WTC11 (cell line): Measurements from ENCODE around the gene RBFOX2. TPM values are rescaled to one million over a fixed set of nuclear protein-coding genes. Genes with fewer than 3 reads are reported as not detected.

ENCODE experiments used
- ATAC-seq: fragments of 200-7000 bp; cut with Tn5 transposase; 2 replicates; pipeline ENCODE4 v1.10.0; 2021; ENCODE audit warnings: mild to moderate bottlenecking, moderate library complexity
- CTCF ChIA-PET: fragments of 300-600 bp; sonication (Branson Sonifier 250); formaldehyde crosslinking; loops from one replicate; lab custom pipeline; 2021; ENCODE audit warnings: antibody characterized with exemption; lab: Charles Lee
- POLR2A ChIA-PET: fragments of 350-600 bp; sonication (Branson Sonifier 250); formaldehyde crosslinking; loops from one replicate; lab custom pipeline; 2021; ENCODE audit warnings: antibody characterized with exemption; lab: Charles Lee
- DNase-seq: peaks from one replicate; pipeline ENCODE4 v3.0.0; 2021; ENCODE audit warnings: low spot score
- H3K27ac Mint-ChIP-seq: 2 replicates; pipeline ENCODE4 v1.8.0; 2021; ENCODE audit warnings: mixed read lengths
- H3K27me3 Mint-ChIP-seq: 2 replicates; pipeline ENCODE4 v1.8.0; 2021; ENCODE audit warnings: low read depth, mild to moderate bottlenecking, moderate library complexity, mixed read lengths
- H3K36me3 Mint-ChIP-seq: 2 replicates; pipeline ENCODE4 v1.8.0; 2021; ENCODE audit warnings: mixed read lengths
- H3K4me1 Mint-ChIP-seq: 2 replicates; pipeline ENCODE4 v1.8.0; 2022; ENCODE audit warnings: mixed read lengths
- H3K4me3 Mint-ChIP-seq: 2 replicates; pipeline ENCODE4 v1.8.0; 2021; ENCODE audit warnings: mild to moderate bottlenecking, moderate library complexity, mixed read lengths
- H3K9me3 Mint-ChIP-seq: 2 replicates; pipeline ENCODE4 v1.8.0; 2021; ENCODE audit warnings: mixed read lengths
- AR ChIP-seq: fragments of 250-450 bp; sonication (Bioruptor Pico); IDR thresholded peaks from 2 replicates; pipeline ENCODE4 v1.9.0; 2021; ENCODE audit warnings: mild to moderate bottlenecking
- ATF3 ChIP-seq: sonication (generic); formaldehyde crosslinking; conservative IDR thresholded peaks from 2 replicates; pipeline ENCODE4 v1.8.1; 2022; ENCODE audit warnings: mild to moderate bottlenecking, missing genetic modification reagents
- CTCF ChIP-seq: fragments of 200-600 bp; IDR thresholded peaks from 2 replicates; pipeline ENCODE4 v1.8.0; 2022; ENCODE audit warnings: antibody characterized with exemption
- FOXP1 ChIP-seq: sonication (generic); formaldehyde crosslinking; IDR thresholded peaks from 2 replicates; pipeline ENCODE4 v1.8.0; 2022; ENCODE audit warnings: missing genetic modification reagents, mild to moderate bottlenecking, moderate library complexity, borderline replicate concordance
- IRF2 ChIP-seq: sonication (generic); formaldehyde crosslinking; IDR thresholded peaks from 2 replicates; pipeline ENCODE4 v1.8.0; 2022; ENCODE audit warnings: low read depth, missing genetic modification reagents, borderline replicate concordance
- MYBL2 ChIP-seq: sonication (generic); formaldehyde crosslinking; IDR thresholded peaks from 2 replicates; pipeline ENCODE4 v1.8.1; 2023; ENCODE audit warnings: mild to moderate bottlenecking, moderate library complexity, missing genetic modification reagents
- NFE2L1 ChIP-seq: sonication (generic); formaldehyde crosslinking; IDR thresholded peaks from 2 replicates; pipeline ENCODE4 v1.8.1; 2023; ENCODE audit warnings: missing genetic modification reagents
- NR3C1 ChIP-seq: sonication (generic); formaldehyde crosslinking; conservative IDR thresholded peaks from 2 replicates; pipeline ENCODE4 v1.8.1; 2023; ENCODE audit warnings: low read depth, mild to moderate bottlenecking, missing genetic modification reagents
- OVOL2 ChIP-seq: fragments of 250-450 bp; sonication (Bioruptor Pico); IDR thresholded peaks from 2 replicates; pipeline ENCODE4 v1.9.0; 2021; ENCODE audit warnings: mild to moderate bottlenecking, borderline replicate concordance
- PREB ChIP-seq: sonication (generic); formaldehyde crosslinking; IDR thresholded peaks from 2 replicates; pipeline ENCODE4 v1.8.1; 2022; ENCODE audit warnings: mild to moderate bottlenecking, missing genetic modification reagents, moderate library complexity, borderline replicate concordance
- TEAD1 ChIP-seq: sonication (generic); formaldehyde crosslinking; IDR thresholded peaks from 2 replicates; pipeline ENCODE4 v1.8.0; 2022; ENCODE audit warnings: mild to moderate bottlenecking, missing genetic modification reagents
- TEAD4 ChIP-seq: sonication (generic); formaldehyde crosslinking; IDR thresholded peaks from 2 replicates; pipeline ENCODE4 v1.8.0; 2022; ENCODE audit warnings: mild to moderate bottlenecking, missing genetic modification reagents
- ZNF121 ChIP-seq: sonication (generic); formaldehyde crosslinking; IDR thresholded peaks from 2 replicates; pipeline ENCODE4 v1.8.0; 2023; ENCODE audit warnings: missing genetic modification reagents
- ZNF396 ChIP-seq: fragments of 250-450 bp; sonication (Bioruptor Pico); IDR thresholded peaks from 2 replicates; pipeline ENCODE4 v1.8.0; 2021; ENCODE audit warnings: mild to moderate bottlenecking, moderate library complexity, borderline replicate concordance
- ZNF671 ChIP-seq: fragments of 250-450 bp; sonication (Bioruptor Pico); IDR thresholded peaks from 2 replicates; pipeline ENCODE4 v1.8.0; 2021; ENCODE audit warnings: mild to moderate bottlenecking
- total RNA-seq: library from RNA; stranded (reverse); gene quantifications from 3 replicates; pipeline ENCODE4 v1.2.3, GENCODE V29; 2021
- TF ChIP-seq, protein P1 (sequence below): sonication (generic); formaldehyde crosslinking; IDR thresholded peaks from 2 replicates; pipeline ENCODE4 v1.8.0; 2022; ENCODE audit warnings: mild to moderate bottlenecking, missing genetic modification reagents
- TF ChIP-seq, protein P2 (sequence below): fragments of 250-450 bp; sonication (Bioruptor Pico); IDR thresholded peaks from 2 replicates; pipeline ENCODE4 v1.8.0; 2021; ENCODE audit warnings: mild to moderate bottlenecking

The RBFOX2 gene
- total RNA-seq, 1 experiment from 2014 or later: 107 TPM

DNA sequence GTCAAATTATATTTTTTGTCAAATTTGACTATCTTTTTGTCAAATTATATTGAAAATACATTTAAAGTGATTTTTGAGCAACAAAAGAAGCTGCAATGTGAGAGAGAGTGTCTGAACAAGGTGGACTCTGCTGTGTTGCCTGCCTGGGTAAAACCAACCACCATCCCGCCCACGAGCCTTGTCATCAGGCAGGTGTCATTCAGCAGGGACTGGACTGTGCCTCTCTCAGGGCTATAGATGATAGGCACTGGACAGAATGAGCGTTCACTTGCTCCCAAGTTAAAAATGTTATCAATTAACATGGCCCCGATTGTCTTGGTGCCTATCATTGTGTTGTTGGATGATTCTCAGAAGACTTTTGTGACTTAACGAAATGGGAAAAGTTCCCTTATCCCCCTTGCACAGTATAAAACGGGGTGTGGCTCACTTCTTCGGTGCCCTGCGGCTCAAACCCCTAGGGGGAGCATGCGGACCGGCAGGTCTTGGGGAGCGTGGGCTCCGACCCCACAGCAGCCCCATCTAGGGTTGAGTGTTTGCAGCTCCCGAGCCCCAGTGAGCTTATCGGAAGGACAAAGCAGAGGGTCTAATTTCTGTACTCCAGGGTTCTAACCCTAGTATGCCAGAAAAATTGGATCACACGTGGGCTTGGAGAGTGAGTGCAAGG is 309.3 kb downstream of the RBFOX2 start (continued):
- no peak for TF ChIP-seq CTCF
- TF ChIP-seq, protein P1, sequence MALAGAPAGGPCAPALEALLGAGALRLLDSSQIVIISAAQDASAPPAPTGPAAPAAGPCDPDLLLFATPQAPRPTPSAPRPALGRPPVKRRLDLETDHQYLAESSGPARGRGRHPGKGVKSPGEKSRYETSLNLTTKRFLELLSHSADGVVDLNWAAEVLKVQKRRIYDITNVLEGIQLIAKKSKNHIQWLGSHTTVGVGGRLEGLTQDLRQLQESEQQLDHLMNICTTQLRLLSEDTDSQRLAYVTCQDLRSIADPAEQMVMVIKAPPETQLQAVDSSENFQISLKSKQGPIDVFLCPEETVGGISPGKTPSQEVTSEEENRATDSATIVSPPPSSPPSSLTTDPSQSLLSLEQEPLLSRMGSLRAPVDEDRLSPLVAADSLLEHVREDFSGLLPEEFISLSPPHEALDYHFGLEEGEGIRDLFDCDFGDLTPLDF (CRISPR knock-in tag): no peak

- TF ChIP-seq, protein P2, sequence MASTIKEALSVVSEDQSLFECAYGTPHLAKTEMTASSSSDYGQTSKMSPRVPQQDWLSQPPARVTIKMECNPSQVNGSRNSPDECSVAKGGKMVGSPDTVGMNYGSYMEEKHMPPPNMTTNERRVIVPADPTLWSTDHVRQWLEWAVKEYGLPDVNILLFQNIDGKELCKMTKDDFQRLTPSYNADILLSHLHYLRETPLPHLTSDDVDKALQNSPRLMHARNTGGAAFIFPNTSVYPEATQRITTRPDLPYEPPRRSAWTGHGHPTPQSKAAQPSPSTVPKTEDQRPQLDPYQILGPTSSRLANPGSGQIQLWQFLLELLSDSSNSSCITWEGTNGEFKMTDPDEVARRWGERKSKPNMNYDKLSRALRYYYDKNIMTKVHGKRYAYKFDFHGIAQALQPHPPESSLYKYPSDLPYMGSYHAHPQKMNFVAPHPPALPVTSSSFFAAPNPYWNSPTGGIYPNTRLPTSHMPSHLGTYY: no peak
- TF ChIP-seq PREB (CRISPR knock-in tag): no peak
- CTCF ChIA-PET: interaction anchor here (1.0 to 1.3 kb wide), 2 partner anchors 25 to 407 kb away, joined by 3 to 4 read pairs; no protein-coding TSS in a partner anchor
- no peak within 1 kb of the TSS for H3K4me3 Mint-ChIP-seq
- H3K4me1 Mint-ChIP-seq: no peaks in the 10 kb centered on the region
- ATAC-seq (no peak), DNase-seq (no peak)
- no peaks in the 10 kb centered on the region for H3K27me3 Mint-ChIP-seq
- peaks cover 12% of the 10 kb centered on the region for H3K9me3 Mint-ChIP-seq
- no peaks in the 10 kb centered on the region for H3K36me3 Mint-ChIP-seq
- POLR2A ChIA-PET: interaction anchor here (0.6 kb wide), 2 partner anchors 79 to 570 kb away, joined by 6 to 7 read pairs; no protein-coding TSS in a partner anchor
- no peak within 1 kb of the TSS for H3K27ac Mint-ChIP-seq
These were observed 311.1 kb downstream of the RBFOX2 start, which contains the start of gene APOL5 for GRCh38 chr22:35717572-35717971. TSS of gene APOL5 (plus strand) at chr22:35717872. CDS start at chr22:35717872, 0 bp downstream.

DNA sequence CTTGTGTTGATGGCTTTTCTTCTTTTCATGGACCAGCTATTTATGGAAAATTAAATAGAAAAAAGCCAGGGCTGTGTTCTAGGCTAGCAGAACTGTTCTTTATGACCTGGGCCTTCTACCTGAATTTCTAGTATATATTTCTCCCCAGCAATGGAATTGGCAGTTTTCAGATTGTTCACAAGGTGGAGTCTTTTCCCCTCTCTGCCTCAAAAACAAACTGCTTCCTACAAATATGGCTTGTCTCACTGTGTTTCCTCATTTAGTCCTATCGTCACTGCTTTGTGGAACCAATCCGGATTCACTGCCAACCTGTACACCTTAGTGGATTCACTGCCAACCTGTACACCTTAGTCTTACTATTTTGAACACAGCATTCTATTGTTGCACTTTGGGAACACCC is 316.0 kb downstream of the RBFOX2 start:
- no peak for ATAC-seq
- CTCF ChIA-PET: no interaction called here
- no peak overlapping the region for H3K4me3 Mint-ChIP-seq

More for the DNA sequence above, 316.0 kb downstream of the RBFOX2 start:
- no peaks in the 10 kb centered on the region for H3K27me3 Mint-ChIP-seq
- POLR2A ChIA-PET: no interaction called here
- H3K36me3 Mint-ChIP-seq: no peaks in the 10 kb centered on the region
- H3K4me1 Mint-ChIP-seq: no peaks in the 10 kb centered on the region
- no peak for TF ChIP-seq TEAD4
- TF ChIP-seq NR3C1 (CRISPR knock-in tag): no peak
- TF ChIP-seq ZNF671 (CRISPR knock-in tag): no peak
- no peak for TF ChIP-seq AR (CRISPR knock-in tag)
- TF ChIP-seq TEAD1: no peak
- no peak for TF ChIP-seq ZNF396 (CRISPR knock-in tag)
- no peak for TF ChIP-seq OVOL2 (CRISPR knock-in tag)
- no peak for TF ChIP-seq MYBL2
- no peak for TF ChIP-seq ZNF121 (CRISPR knock-in tag)
- no peak for TF ChIP-seq ATF3
- TF ChIP-seq FOXP1 (CRISPR knock-in tag): no peak
- TF ChIP-seq IRF2 (CRISPR knock-in tag): no peak
- TF ChIP-seq NFE2L1 (CRISPR knock-in tag): no peak
- no peak for DNase-seq
- H3K27ac Mint-ChIP-seq: no peak overlapping the region
- peaks cover 9% of the 10 kb centered on the region for H3K9me3 Mint-ChIP-seq
